ENCODE measurements around the gene NTHL1.
"Not testable (repeated sequence)": the region's sequence is repeated elsewhere in the genome, so short reads cannot be mapped to it uniquely, and the experiment has no call there.

The NTHL1 gene

DNA sequence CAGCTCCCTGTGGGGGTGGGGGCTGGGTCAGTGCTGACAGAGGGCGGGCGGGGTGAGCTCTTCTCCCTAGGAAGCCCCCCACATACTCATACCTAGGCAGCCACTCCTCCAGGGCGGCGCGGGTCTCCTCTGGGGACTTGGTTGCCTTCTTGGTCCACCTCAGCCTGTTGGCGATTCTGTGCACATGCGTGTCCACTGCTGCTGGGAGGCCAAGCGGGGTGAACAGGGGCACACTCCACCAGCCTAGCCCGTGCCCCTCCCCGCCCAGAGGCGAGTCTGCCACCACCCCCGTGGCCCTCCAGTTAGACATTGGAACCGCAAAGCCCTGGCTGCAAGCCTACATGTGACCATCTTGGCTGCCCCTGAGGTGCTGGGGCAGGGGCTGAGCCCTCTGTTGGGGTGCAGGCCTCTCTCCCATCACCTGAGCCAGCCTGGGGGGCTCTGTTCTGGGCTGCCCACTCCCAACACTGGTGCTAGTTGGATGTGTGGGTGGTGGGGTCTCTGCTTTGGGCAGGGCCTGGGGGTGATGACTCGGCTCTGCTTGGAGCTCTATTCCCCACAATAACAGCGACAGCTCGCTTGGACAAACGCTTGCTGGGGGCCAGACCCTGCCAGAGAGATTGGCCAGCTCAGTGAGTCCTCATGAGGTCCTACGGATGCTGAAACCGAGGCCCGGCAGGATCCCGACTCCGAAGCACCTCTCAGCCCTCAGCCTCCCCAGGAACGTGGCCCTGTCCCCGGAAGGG lies 7.4 kb downstream of the NTHL1 start:
- DNase-seq, result no peak

DNA sequence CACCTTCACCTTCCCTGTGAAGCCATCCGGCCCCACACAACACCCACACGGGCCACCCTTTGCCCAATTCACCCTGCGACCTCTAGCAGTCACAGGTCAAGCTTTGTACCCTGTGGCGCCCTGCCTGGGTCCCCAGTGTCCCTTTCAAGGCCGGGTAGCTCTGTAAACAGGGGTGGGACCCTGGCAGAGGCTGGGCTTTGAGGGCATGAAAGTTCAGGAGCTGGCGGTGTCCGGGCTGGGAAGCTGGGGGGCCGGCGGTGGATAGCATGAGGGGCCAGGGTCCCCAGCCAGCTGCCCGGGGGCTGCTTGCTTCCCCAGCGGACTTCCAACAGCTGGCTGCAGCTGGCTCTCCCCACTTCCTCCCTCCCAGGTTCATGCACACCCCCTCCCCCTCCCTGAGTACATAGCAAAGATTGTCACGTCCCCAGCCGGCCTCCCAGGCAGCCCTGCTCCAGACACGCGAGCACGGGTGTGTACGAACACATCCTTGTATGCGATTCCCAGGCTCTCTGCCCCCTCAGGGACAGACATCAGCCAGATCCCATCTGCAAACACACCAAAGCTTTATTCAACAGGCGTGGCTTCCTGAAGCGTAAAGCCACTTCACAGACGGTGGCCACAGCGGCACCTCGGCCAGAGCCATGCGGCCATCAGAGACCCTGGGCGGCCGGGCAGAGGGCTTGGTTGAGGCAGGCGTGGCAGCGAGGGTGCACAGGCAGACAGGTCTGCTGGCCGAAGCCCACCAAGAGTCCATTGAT lies 8.2 kb downstream of the NTHL1 start:
- no peak for DNase-seq

DNA sequence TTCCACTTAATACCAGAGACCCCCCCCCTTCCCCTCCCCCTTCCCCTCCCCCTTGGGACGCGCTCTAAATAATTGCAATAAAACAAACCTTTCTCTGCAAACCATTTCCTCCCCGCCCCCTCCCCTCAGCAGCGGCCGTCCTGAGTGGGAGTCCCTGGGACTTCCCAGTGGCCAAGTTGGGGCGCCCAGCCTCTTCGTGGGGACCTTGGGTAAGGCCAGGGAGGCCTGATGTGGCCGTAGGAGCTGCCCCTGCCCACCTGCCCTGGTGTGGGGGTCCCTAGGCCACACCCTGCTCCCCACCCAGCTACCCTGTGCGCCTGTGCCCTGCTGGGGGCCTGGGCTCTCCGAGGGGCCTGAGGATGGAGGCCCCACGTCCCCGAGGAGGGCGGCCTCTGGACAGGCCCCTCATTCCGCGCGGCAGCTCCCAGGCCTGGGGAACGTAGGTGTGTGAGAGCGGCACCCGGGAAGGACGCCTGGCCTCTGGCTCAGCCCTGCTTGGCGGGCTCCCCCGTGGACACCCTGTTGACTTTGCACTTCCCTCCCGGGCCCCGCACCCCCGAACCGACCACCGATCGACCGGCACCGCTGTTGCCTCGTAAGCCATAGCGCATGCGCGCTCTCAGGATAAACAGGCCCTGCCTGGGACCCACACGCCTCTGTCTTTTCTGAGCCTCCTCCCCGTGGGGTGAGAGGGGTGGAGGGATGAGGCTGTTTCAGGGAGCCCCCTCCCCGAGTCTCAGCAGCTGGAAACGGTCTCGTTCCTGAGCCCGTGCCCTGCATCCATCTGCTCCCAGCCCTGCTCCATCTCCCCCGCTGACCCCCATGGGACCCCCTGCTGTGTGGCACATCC lies 9.0 kb downstream of the NTHL1 start:
- DNase-seq, result no peak

DNA sequence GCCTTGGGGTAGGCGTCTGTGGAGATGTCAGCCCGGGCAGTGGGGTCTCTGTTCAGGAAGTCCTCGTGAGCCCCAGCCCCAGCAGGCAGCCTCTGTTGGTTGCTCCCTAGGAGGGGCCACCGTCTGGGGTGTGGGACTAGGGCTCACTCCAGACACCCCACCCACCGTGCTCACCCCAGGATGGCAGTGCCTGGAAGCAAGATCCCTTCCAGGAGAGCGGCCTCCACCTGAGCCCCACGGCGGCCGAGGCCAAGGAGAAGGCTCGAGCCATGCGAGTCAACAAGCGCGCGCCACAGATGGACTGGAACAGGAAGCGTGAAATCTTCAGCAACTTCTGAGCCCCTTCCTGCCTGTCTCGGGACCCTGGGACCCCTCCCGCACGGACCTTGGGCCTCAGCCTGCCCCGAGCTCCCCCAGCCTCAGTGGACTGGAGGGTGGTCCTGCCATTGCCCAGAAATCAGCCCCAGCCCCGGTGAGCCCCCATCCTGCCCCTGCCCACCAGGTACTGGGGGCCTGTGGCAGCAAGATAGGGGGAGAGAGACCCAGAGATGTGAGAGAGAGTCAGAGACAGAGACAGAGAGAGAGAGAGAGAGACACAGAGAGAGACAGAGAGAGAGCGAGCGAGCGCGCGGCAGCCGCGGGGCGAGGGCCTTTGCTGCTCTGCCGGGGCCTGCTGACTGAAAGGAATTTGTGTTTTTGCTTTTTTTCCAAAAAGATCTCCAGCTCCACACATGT lies 9.8 kb downstream of the NTHL1 start:
- DNase-seq, result no peak

DNA sequence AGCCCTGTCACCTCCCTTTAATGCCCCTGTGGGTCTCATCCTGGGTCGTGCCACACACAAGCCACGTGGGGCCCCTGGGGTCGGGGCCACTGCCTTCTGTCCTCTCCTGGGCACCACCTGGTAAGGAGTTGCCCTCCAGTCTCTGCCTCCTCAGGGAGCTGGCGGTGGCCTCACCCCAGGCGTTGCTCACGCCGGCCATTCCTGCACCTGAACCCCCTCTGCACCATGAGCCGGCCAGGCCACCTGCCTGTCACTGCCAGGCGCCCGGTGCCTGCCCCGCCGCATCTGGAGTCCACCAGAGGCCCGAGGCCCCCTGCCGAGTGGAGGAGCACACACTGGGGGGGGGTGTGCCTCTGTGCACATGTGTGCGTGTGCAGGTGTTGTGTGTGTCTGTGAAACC lies 10.5 kb downstream of the NTHL1 start:
- DNase-seq, result no peak

DNA sequence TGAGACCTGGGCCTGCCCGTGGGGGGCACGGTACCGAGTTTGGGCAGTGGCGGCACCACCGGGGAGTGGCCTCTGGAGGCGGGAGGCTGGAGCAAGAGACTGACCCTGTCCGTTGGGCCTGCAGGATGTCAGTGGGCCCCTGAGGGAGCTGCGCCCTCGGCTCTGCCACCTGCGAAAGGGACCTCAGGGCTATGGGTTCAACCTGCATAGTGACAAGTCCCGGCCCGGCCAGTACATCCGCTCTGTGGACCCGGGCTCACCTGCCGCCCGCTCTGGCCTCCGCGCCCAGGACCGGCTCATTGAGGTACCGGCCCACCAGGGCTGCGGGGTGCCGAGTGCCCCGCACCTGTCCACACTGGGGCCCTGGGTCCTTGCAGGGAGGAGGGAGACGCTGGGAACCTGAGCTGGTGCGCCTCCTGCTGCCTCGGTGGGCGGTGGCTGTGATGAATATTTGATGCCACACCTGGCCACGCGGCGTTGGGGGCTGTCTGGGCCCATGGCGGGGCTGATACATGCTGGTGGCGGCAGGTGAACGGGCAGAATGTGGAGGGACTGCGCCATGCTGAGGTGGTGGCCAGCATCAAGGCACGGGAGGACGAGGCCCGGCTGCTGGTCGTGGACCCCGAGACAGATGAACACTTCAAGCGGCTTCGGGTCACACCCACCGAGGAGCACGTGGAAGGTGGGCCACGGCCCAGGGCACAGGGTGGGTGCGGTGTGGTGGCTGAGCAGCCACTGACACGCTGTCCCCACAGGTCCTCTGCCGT lies 11.3 kb downstream of the NTHL1 start:
- DNase-seq, result no peak

DNA sequence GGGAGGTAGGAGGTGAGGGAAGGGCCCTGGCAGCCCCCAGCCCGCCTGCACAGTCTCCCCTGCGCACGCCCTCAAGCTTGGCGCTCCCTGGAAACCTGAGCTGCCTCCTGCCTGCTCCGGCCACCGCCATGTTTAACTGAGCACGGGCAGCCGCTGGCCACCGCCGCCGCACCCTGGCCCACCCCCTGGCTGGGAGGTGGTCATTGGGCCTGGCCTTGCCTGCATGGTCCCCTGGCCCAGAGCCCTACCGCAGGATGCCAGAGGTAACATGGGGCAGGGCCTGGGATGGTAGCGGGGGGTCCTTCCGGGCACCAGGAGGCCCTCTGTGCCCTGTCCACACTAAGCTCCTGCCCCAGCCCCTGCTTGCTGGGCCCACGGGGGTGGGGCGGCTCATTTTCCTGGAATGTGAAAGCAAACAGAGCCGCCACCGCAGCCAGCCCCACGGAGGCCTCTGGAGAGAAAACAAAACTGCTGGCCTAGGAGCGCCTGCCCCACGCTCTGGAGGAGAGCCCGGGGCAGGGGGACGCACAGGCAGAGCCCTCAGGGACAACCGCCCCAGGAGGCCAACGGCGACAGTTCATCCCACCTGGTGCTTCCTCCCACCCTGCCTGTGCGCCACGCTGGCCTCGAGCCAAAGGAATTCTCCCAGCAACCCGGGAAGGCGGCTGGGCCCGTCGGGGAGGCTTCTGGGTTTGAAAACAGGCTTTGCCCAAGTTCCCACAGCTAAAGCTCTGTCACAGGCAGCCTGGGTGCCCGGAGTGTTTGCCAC lies 12.0 kb downstream of the NTHL1 start:
- DNase-seq, result no peak

DNA sequence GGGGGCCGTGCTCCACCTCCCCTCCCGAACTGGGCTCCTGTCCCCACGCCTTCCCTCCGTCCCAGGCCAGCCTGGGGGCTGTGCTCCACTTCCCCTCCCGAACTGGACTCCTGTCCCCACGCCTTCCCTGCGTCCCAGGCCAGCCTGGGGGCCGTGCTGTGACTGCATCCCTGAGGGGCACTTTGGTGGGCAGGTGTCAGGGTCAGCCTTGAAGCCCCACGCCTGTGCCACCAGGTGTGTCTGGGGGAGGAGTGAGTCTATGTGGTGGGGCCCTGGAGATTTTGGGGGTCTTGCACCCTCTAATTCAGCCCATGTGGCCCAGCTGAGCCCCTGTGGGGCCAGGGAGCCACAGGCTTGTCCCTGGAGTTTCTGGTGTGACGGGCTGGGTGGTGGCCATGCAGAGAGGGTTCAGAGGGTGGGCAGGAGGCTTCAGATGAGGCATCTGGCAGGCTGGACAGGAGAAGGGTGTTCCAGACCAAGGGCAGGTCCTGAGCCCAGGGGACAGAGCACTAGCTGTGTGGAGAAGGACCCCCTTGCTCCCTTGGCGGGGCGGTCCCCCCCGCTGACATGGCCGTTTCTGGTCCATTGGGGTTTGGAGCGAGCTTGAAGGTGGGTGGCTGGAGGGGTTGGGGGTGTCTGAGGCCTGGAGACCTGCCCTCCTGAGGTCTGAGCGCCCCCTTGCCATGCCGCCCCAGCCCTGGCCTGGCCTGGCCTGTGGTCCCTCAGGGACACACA lies 12.8 kb downstream of the NTHL1 start:
- no peak for DNase-seq

DNA sequence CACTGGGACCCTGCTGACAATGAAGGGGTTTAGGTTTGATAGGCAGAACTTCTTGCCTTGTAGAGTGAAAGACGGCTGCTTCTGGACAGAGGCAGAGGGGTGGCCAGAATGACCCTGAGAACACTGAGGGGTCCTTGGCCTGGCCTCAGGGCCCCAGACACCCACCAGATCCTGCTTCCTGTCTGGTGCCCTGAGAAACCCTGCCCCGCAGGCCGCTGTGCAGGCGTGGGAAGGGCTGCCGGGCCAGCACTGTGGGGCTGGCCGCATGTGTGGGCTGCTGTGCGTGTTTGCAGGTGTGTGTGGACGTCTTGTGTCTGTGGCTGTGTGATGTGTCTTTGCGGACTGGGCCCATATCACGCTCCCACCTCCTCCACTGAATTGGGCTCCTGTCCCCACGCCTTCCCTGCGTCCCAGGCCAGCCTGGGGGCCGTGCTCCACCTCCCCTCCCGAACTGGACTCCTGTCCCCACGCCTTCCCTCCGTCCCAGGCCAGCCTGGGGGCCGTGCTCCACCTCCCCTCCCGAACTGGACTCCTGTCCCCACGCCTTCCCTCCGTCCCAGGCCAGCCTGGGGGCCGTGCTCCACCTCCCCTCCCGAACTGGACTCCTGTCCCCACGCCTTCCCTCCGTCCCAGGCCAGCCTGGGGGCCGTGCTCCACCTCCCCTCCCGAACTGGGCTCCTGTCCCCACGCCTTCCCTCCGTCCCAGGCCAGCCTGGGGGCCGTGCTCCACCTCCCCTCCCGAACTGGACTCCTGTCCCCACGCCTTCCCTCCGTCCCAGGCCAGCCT lies 13.5 kb downstream of the NTHL1 start:
- DNase-seq, result not testable (repeated sequence)

DNA sequence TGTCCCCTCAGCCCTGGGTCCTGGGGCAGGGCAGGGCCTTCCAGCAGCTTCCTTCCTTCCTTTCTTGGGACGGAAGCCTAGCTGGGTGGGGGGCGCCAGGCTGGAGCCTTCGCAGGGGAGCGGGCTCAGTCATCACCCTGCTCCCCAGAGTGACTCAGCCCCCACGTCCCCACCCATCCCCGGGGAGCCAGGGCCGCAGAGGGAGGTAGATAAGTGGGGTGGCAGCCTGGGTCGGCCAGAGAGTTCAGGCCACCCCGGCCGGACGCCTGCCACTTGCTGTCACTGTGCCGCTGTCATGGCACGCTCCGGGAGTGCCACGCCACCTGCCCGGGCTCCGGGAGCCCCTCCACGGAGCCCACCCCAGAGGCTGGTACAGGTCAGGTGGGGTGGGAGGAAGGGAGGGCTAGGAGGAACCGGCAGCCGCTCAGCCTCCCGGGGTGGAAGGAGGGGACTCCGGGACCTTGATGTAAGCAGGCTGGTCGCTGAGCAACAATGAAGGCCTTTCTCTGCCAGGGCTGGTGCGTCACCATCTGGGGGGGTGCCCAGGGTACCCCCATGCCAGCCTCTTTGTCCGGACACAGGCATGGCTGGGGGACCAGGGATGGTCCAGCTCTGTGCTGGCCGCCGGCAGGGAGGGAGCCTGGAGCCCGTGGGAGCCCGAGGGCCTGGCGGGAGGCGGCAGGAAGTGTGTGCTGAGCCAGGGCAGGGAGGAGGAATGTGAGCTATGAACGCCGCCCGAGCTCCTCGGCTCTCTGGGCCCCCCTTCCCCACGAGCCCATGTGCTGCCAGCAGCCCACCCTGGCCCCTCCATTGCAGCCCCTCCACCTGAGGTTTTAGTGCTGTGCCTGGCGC lies 14.4 kb downstream of the NTHL1 start:
- no peak for DNase-seq

DNA sequence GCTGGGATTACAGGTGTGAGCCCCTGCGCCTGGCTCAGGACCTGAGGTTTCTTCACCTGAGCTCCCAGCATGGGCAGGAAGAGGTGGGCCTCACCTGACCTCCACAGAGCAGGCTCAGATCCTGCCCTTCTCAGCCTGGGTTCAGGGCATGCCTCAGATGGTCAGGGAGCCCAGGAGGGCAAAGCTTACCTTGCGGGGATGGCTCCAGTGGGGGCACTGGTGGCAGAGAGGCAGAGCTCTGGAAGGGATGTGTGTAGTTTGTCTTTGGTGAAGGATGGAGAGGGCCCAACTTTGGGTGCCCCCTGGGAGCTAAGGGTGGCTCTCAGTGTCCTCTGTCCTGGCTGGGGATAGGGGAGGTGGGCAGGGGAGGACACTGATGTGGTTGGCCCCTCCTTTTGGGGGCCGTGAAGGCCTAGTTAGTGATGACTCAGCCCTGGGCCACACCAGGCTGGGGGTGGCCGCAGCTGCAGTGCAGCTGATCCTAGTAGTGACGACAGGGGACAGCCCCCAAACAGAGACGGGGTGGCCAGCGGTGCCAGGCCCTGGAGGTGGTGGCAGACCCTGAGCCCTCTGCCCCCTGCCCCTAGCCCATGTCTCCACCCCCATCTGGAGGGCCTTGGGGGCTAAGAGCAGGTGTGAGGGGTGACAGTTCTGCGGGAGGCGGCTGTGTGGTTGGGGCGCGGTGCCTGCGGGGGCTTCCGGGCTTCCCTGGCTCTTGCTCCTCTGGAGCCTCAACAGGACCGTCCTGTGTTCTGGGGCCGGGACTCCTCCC lies 15.2 kb downstream of the NTHL1 start:
- no peak for DNase-seq

DNA sequence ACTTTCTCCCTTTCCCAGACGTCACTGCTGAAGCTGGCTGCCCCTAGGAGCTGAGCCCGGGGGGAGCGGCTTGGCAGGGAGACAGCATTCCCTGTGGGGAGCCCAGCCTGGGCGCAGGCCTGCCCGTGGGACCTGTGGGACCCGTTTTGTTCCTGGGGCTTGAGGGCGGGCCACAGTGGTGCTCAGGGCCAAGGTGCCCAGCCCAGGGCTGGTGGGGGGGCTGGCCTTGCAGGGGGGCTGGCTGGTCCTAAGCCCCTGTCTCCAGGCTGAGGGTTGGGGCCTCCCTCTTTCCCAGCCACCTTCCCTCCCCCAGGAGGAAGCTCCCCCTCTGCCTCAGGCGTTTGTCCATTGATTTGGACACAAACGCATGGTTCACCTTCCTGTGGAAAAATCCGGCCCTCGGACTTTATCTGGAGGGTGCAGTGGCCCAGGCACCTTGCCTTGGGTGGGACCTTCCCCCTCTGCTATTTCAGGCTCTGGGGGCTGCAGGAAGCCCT lies 16.5 kb downstream of the NTHL1 start:
- no peak for DNase-seq

DNA sequence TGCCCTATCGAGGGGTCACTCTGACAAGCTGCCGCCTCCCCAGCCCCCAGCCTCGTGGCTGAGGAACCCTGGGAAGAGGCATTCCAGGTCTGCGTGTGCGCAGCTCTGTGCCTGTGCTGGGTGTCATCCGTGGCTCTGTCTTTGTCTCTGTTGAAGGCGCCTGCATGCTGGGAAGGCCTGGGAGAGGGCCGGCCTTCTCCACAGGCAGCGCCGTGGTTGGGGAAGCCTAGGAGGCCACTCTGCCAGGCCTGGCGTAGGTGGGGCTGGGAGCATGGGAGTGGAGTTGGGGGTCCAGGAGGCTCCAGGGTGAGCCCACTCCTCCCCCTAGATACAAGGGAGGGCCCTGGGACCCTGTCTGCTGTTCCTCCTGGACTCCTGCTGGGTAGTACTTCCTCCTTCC lies 17.6 kb downstream of the NTHL1 start:
- no peak for DNase-seq

DNA sequence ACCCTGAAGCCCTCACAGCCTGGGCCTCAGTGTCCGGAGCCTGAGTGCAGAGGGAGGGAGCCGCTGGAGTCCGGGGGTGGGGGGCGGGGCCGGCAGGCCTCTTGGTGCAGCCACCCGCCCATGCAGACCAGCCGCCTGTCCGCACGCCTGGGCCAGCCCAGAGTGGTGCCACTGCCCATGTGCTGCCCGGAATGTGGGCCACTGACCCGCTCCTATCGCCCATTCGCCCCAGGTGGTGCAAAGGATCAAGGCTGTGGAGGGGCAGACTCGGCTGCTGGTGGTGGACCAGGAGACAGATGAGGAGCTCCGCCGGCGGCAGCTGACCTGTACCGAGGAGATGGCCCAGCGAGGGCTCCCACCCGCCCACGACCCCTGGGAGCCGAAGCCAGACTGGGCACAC lies 18.3 kb downstream of the NTHL1 start:
- no peak for DNase-seq

DNA sequence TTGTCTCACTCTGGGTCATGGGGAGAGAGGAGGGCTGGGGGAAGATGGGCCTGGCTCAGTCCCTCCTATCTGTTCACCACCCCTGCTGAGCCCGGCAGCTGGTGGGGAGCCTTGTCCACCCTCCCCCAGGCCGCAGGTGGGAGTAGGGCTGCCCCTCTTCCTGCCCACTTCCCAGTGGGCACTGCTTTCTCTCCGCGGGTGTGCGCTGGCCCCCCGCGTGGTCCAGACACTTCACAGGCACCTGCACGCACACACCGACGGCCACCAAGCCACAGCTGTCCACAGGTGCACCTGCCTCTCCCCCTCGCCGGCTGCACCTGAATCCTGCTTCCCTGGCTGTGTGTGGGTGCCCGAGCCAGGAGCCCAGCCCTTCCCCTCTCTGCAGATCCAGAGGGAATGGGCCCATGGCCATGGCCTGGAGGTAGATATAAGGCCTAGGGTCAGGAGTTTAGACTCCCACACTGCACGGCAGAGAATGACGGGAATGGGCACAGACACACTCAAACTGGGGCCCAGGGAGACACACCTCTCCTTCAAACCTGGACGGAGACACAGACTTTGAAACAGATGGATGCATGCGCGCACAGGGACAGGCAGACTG lies 18.9 kb downstream of the NTHL1 start:
- DNase-seq, result no peak

DNA sequence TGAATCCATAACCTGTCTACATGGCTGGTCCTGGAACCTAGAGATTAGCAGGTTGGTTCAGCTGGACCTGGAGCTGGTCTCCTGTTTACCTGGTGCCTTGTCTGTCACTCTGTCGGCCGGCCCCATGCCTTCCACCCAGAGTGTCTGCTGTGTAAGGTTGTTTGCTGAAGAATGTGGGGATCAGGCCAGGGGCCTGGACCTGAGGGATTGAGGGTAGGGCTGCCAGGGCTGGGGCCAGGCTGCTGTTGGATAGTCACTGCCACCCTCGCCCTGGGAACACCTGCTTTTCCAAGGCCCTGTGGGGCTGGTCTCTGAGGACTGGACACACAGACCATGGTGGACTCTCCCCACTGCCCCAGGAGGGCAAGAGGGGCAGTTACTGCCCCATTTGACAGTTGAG lies 19.5 kb downstream of the NTHL1 start:
- DNase-seq, result no peak
